ENCODE measurements around the gene ZFYVE27.

The ZFYVE27 gene

DNA sequence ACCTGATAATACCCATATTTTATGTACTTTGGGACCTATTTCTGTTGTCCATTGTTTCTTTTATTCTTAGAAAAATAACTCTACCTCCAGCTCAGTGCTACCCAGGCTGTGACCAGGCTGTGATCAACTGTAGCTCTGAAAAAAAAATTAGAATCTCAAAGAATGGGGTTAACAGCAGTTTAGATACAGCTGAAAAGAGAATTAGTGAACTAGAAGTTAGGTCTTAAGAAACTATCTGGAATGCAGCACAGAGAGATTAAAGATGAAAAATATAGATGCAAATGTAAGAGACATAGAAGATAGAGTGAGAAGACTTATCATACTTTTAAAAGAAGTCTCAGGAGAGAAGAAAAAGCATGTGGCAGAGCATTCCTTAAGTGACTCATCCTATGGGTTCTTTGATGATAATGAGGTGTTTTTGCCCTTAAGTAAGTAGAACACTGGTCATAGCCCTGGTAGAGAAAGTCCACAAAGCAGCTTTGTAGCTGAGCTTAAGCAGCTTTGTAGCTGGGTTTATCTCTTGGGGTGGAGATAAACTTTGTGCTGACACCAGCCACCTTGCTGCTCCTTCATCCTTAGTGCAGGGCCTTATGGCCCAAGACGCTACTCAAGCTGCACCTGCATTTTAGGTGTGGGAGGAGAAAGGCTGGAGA, 62.2 kb downstream of the ZFYVE27 start:
- no peak for DNase-seq

GRCh38 chr10:97800474-97800873, 63.5 kb downstream of the ZFYVE27 start:
- no peak for DNase-seq

GRCh38 chr10:97801422-97801821, 64.5 kb downstream of the ZFYVE27 start:
- DNase-seq, result no peak

GRCh38 chr10:97805096-97805884, 68.4 kb downstream of the ZFYVE27 start:
- no peak for DNase-seq

GRCh38 chr10:97805949-97806348, 69.0 kb downstream of the ZFYVE27 start:
- no peak for DNase-seq

- no peak for DNase-seq
Observed at GRCh38 chr10:97810446-97810845, 73.5 kb downstream of the ZFYVE27 start.

Measured in inflammatory macrophage (primary cell).